ENCODE results near the gene GSK3A.

Gene GSK3A

GRCh38 chr19:42280815-42281145, 38.4 kb upstream of the GSK3A start:
- DNase-seq, result no peak

- peak; percentile 68 for DNase-seq
These were observed 37.8 kb upstream of the GSK3A start for GRCh38 chr19:42279902-42280814.

- no peak for DNase-seq
These were observed 36.9 kb upstream of the GSK3A start for GRCh38 chr19:42279155-42279901.

- DNase-seq, result no peak
These were observed 36.2 kb upstream of the GSK3A start for GRCh38 chr19:42278452-42279154.

GRCh38 chr19:42277821-42278451, 35.5 kb upstream of the GSK3A start:
- DNase-seq, result no peak

- no peak for DNase-seq
These were observed 34.4 kb upstream of the GSK3A start for GRCh38 chr19:42276821-42277220.

GRCh38 chr19:42276284-42276683, 33.9 kb upstream of the GSK3A start:
- DNase-seq, result no peak

- DNase-seq, result no peak
These were observed 33.1 kb upstream of the GSK3A start for GRCh38 chr19:42275517-42275916.

GRCh38 chr19:42275103-42275502, 32.7 kb upstream of the GSK3A start:
- no peak for DNase-seq

- no peak for DNase-seq
These were observed 31.8 kb upstream of the GSK3A start for GRCh38 chr19:42274065-42274682.

- DNase-seq, result no peak
These were observed 31.1 kb upstream of the GSK3A start for GRCh38 chr19:42273407-42274064.

GRCh38 chr19:42272989-42273406, 30.6 kb upstream of the GSK3A start:
- DNase-seq, result no peak

- no peak for DNase-seq
These were observed 30.1 kb upstream of the GSK3A start for GRCh38 chr19:42272535-42272897.

- no peak for DNase-seq
These were observed 29.6 kb upstream of the GSK3A start for GRCh38 chr19:42271861-42272534.

- no peak for DNase-seq
These were observed 28.6 kb upstream of the GSK3A start for GRCh38 chr19:42271045-42271419.

- DNase-seq, result peak; percentile 29
These were observed 28.1 kb upstream of the GSK3A start for GRCh38 chr19:42270346-42271044.

- no peak for DNase-seq
These were observed 27.3 kb upstream of the GSK3A start for GRCh38 chr19:42269478-42270345.

- peak; percentile 100 for DNase-seq
These were observed 26.5 kb upstream of the GSK3A start, which contains the start of gene CIC for GRCh38 chr19:42268704-42269477. Gene CIC (plus strand): TSS chr19:42269252. CDS start chr19:42271784, 2,532 bp downstream.

GRCh38 chr19:42268142-42268703, 25.8 kb upstream of the GSK3A start:
- peak; percentile 96 for DNase-seq

Data from GF-D8 (cell line).